ENCODE data around the gene PDZD7.
"Not testable (repeated sequence)": the region's sequence is repeated elsewhere in the genome, so short reads cannot be mapped to it uniquely, and the experiment has no call there.

PDZD7 gene

DNA sequence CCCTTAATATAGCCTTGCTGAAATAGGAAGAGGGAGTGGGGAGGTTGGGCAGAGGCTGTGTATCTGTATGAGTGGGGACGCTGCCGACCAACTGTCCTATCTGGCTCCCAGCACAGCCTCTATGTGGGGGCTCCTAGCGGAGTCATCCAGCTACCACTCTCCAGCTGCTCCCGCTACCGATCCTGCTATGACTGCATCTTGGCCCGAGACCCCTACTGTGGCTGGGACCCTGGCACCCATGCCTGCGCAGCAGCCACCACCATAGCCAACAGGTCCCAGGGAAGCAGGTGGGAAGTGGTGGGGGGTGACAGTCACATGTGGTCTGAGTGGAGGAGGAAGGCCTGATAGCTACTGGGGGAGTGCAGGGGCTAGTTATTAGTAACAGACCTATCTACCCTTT lies 50.2 kb downstream of the PDZD7 start:
- DNase-seq: no peak

DNA sequence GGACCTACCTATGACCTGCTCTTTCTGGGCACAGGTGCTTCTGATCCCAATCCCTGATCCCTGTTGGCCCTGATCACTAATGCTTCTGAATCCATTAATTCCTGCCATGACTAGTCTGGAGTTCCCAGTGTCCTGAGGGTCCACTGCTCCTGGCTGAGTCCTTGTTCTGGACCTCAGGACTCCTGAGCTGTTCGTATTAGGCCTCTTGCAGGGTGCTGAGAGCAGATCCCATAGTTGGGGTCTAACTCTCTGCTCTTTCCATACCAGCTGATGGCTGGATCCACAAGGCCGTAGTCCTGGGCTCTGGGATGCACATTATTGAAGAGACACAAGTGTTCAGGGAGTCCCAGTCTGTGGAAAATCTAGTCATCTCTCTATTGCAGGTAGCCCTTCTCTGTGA lies 50.6 kb downstream of the PDZD7 start:
- no peak for DNase-seq

DNA sequence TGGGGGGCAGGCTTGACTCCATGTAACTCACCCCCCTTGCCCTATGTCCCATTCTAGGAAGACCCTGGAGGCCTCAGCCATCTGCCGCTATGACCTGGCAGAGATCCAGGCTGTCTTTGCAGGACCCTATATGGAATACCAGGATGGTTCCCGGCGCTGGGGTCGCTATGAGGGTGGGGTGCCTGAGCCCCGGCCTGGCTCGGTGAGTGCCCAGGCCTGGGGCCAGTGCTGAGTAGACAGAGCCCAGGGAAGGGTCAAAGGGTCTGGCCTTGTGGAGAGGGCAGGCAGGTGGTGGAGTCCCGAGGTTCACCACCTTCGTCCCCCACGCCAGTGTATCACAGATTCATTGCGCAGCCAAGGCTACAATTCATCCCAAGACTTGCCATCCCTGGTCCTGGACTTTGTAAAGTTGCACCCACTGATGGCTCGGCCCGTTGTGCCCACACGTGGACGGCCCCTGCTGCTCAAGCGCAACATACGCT lies 51.1 kb downstream of the PDZD7 start:
- DNase-seq: no peak

DNA sequence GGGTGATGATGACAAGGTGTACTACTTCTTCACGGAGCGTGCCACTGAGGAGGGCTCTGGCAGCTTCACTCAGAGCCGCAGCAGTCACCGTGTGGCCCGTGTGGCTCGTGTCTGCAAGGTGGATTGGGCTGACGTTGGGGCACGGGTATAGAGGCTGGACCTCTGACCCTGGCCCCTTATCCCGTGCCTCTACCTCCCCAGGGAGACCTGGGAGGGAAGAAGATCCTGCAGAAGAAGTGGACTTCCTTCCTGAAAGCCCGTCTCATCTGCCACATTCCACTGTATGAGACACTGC lies 52.1 kb downstream of the PDZD7 start:
- no peak for DNase-seq

DNA sequence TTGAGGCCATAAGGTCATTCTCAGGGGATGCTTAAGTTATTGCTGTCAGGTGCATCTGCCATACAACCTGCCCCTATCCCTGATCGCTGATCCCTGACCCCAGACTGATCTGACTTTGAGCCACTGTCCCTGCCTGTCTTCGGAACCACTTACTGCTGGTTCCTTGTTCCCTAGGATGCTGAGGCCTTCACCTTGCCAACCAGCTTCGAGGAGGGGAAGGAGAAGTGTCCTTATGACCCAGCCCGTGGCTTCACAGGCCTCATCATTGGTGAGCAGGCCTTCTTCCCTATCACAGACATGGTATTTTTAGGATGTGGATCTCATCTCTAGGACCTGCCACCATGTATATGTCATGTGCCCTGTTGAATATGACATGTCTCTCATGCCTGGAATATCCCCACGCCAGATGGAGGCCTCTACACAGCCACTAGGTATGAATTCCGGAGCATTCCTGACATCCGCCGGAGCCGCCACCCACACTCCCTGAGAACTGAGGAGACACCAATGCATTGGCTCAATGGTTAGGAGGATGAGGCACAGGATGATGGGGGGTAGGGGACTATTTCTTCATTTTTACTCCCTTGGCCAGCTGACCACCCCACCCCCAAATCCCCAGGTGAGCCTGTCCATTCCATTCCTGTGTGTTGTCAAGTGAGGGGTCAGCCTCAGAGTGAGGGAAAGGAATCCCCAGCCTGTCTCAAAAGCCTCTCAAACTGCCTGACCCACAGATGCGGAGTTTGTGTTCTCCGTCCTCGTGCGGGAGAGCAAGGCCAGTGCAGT lies 52.6 kb downstream of the PDZD7 start:
- DNase-seq: no peak

DNA sequence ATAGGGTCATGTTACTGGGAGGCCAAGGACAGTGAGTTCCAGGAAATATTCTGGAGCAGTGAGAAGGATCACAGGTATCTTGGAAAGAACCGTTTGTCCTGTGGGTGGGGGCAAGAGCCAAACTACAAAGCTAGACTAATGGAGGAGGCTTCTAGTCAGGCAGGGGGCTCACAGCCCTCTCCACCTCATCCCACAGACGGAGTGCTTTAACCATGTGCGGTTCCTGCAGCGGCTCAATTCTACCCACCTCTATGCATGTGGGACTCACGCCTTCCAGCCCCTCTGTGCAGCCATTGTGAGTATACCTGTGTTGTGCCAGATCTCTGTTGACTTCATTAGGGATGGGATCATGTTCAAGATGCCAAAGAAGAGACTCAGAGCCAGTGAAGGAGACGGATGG lies 53.5 kb downstream of the PDZD7 start:
- DNase-seq: no peak

DNA sequence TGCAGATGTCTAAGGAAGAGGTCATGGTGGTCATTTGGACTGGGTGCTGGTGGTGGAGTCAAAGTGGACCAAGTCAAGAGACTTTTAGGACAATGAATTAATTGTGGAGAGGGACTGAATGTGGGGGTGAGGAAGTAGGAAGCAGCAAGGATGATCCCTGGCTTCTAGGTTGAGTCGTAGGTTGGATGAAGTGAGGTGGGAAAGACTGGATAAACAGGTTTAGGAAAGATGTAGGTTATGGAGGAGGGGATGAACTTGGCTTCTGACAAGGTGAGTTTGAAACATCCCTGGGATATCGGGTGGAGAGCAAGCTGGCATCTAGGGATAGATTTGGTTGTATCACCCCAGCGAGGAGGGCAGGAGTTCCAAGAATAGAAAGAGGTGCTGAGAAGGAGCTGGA lies 54.0 kb downstream of the PDZD7 start:
- no peak for DNase-seq

DNA sequence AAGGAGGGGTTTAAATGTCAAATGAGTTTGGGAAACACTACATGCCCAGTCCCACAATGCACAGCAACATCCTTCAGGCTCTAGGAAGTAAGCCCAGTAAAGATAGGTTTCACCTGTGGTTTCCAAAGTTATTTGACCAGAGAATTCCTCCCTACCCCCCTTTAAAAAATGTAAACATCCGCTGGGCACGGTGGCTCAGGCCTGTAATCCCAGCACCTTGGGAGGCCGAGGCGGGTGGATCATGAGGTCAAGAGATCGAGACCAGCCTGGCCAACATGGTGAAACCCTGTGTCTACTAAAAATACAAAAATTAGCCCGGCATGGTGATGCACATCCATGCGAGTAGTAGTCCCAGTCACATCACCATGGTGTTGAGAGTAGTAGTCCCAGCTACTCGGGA lies 55.5 kb downstream of the PDZD7 start:
- DNase-seq: not testable (repeated sequence)

DNA sequence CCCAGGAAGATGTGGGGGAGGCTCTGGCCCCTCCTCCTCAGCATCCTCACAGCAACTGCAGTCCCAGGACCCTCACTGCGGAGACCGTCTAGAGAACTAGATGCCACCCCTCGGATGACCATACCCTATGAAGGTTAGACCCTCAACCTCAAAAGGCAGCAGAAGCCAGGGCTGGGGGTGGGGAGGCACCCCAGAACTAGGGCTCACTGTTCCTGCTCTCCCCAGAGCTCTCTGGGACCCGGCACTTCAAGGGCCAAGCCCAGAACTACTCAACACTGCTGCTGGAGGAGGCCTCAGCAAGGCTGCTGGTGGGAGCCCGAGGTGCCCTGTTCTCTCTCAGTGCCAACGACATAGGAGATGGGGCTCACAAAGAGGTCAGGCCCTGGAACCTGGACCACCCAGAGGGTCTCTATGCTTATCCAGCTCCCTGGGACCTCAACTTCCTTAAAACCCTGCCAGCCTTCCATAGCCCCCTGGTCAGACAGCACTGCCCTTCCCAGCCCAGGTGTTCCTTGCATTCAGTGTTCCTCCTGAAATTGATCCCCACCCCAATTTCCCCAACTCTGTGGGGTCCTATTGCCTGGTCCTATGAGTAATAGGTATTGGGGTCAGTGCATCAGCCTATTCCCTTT lies 57.9 kb downstream of the PDZD7 start:
- no peak for DNase-seq

DNA sequence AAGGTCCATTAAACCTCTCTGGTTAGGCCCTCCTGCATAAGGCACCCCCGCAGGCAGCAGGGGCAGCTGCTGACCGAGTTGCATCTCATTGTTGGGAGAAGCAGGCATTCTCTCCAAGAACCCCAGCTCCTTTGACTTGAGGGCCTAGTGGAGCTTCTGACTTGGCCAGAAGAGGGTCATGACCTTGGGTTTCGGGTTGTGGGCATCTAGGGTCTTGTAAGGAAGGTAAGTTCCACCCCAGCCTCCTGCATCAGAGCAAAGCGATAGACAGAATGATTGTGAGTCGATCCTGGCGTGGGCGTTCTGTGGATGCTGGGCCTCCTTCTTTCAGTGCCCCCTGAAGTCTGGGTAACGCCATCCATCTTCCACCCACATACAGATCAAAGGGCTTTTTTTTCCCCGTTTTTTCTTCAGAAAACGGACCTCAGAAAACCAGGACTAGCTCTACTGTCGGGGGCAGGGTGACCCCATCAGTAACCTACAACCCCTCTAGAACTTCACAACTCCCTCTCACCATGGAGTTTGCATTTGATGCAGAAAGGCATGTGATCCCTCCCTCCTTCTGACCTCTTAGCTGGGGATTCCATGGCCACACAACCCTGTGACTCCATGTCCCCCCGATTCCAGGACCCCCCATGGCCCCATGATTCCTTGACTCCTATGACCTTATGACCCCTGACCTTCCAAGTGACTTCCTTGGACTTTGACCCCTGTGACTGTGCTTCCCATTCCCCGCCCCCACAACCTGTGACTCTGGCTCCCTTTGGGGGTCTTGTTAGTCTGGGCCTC lies 58.6 kb downstream of the PDZD7 start:
- no peak for DNase-seq

DNA sequence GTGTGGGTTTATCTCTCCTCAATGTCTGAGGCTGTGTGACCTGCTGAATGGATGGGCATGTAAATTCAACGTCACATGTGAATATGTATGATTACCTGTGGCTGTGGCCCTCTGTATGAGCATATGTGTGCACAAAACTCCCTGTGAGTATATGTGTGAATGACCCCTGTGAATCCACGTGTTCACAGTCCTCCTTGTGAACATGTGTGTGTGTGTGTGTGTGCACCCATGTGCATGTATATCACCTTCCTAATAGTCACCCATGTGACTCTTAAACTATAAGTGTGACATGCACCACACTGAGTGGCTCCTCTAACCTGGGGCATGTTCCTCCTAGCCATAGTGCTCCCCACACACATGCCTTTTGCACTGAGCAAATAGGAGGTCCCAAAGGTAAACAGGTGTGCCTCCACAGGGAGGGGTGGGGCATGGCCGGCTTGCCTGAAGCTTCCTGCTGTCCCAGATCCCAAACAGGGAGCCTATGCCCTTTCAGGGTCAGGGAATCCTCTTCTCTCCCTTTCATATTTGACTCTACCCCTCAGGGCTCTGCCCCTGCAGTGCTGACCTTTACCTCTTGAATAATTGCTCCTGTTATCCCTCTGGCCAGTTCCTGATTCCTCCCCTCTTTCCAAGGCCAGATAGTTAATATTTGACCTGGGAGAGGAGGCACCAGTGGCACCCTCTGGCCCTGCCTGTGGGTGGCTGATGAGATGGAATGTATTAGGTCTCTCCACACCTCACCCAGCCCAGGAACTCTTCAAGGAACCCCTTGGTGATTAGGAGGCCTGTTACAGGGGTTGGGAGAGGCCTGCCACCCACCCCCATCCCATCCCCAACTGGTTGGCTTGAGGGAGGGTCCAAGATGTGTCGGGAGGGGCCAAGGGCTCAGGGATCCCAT lies 59.8 kb downstream of the PDZD7 start:
- no peak for DNase-seq

DNA sequence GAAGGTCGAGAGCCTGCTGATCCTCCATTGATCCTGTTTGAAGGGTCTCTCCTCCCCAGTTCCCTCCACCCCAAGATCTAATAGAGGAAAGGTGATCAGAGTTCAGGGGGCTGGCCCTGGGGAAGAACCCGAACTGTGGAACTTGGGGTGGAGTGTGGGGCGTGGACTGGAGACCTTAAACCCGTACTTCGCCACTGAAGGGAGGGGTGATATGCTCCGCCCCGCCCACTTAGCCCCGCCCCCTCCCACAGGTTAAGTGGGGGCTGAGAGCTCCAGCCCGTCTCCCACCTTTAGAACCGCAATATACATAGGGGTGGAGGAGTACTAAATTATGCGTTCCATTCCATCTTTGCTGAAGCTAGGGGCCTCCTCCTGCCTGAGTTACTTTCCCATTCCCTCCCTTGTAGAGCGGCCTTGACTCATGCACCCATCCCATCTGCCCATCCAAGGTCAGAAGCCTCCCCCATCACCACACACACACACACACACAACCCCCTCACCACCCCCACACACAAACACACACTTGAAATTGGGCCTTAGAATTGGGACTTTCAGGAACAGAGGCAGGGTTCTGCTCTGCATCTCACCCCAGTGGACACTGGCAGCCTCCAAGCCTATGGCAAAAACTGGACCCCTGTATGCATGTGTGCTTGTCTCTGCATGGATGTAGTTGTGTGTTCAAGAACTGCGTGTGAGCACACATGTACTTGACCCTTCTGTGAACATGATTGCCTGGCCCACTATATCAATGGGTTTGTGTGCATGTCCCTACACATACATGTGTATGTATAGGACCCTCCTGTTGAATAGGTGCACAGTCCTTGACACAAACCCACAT lies 60.6 kb downstream of the PDZD7 start:
- no peak for DNase-seq

DNA sequence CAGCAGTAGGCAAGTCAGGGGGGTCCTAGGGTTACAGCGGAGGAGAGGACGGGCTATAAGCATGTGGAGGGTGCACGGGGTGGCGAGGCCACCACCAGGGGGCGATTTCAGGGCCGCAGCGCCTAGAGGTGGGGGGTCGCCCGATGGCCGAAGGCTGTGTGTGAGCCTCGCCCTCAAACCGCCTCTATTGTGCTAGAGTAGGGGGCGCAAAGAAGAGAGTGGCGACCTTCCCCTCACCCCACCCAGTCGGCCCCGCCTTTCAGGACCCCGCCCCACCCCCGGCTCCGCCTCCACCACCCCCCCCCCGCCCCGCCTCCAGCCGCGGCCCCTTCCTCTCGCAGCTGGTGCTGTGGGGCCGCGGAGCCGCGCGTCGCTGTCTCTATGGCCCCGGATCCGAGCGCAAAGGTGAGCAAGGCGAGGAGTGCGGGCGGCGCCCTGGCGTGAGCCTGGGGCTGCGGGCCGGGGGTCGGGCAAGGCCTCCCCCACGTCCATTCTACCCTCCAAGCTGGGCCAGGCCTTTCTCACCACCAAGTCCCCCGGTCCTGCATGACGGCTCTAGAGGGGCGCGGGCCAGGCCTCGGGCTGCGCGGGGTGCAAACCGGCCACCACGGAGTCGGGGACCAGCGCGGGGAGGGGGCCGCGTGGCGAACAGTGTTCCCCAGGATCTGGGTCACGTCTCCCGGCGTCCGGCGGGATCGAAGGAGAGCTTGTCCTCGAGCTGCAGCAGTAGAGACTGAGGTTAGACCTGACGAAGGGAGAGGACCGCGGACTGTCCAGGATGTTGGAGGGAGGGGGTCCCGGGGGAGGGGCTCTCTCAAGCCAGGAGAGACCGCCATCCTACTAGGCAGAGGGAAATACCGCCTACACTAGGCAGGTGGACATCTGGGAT lies 61.5 kb downstream of the PDZD7 start, which contains the start of gene SEMA4G:
TSS of gene SEMA4G (plus strand) at position 318 of the 889 bp plus-strand sequence. CDS start 3,409 bp downstream, outside the sequence.
- no peak for DNase-seq

DNA sequence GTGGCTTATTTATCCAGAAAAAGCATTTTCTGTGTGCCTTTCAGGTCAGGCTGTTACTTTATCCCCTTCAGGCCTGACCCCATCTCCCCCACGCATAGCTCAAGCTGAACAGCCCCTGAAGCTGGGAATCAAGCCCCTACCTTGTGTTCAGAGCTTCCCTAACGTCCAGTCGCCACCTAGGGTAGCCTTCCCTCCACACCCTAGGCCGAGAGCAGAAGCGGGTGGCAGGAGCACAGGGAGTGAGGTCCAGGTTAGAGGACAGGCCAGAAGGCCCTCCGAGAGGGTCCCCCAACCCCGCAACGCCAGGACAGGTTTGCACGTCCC lies 62.1 kb downstream of the PDZD7 start:
- DNase-seq: no peak

DNA sequence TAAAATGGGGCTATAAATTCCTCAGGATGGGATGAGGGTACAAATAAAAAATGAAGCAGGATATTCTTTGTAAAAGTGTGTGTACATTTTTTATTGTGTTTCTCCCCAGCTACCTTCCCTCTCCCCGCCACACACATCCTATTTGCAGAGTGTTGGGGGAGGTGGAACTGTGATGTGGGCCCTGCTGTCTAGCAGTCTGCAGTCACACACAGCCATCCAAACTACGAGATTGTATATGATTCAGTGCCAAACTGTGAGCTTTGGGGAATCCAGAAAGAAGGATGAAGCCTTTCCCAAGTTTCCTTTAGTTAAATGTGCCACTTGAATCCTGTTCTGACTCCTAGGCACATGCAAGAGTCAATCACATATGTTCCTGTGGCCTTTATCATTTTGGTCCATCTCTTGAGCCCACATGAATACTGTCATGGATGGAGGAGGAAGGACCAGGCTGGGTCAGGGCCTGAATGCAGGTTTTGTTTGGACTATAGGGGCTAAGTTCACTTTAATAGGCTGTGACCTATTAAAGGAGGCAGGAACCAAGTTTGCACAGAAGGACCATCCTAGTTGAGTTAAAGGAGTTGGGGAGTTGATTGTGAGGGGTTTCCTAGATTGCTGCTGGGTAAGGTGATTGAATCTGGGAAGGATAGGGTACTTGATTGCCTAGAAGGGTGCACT lies 62.7 kb downstream of the PDZD7 start:
- no peak for DNase-seq

DNA sequence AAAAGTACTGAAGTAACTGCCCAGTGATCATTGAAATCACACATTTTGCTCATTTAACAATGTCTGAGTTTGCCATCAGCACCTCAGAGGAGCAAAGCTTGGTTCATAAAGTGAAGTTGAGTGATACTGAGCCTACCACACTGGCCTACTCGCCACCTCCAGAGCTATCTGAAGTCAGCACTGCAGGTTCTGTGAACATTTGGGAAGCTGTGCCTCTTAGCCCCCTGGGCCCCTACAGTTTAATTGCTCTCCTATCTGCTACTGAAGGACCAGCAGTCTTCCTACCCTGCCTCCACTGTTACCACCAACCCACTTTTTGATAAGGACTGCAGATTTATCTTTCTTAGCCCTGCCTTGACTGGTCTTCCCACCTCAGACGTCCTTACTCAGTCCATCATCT lies 63.6 kb downstream of the PDZD7 start:
- no peak for DNase-seq

DNA sequence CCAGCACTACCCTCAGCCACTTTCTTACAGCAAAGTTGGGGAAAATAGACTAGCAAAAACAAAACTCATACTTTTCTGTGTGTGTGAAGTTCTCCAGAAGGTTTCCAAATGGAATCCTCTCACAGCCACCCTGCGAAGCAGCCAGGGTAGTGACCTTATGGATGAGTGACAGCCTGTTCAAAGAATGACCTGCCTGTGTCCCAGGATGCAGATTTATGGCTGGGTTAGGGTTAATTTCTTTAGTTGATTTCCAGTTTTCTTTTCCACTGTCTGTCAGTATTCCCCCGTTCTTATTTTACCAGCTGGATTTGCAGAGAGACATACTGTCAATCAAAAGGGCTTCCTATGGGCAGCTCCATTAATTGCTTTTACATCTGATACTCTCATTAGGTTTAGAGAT lies 64.0 kb downstream of the PDZD7 start:
- no peak for DNase-seq

DNA sequence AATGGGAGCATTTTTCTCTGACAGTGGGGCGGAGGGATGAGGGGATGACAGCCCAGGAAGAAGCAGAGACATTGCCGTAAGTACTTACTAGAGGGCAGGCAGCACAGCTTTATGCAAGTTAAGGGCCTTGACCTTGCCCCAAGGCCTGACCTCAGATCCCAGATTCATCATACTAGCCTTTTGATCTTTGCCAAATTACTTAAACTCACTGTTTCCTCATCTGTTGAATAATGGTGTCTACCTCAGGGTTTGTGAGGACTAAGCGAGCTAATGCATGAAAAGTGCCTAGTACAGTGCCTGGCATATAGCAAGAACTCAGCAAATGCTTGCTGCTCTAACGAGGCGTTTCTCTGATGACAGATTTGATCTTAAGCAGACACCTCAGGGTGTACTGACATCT lies 65.1 kb downstream of the PDZD7 start:
- no peak for DNase-seq

DNA sequence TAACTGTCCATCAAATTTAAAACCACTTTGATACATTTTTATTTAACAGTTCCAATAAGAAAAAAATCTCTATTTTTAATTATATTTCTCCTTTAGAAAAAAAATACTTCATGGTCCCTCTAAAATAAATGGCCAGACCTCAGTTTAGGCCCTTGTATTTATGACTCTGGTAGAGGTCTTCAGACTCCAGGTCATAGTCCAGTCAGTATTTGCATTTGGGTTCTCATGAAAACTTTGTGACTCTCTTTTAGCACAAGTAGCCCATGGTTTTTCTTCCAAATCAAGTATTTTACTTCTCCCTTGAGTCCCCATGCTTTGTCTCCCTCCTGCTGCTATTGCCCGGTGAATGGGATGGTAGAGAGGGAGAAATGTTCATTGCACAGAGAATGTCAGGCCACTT lies 67.1 kb downstream of the PDZD7 start:
- DNase-seq: no peak

DNA sequence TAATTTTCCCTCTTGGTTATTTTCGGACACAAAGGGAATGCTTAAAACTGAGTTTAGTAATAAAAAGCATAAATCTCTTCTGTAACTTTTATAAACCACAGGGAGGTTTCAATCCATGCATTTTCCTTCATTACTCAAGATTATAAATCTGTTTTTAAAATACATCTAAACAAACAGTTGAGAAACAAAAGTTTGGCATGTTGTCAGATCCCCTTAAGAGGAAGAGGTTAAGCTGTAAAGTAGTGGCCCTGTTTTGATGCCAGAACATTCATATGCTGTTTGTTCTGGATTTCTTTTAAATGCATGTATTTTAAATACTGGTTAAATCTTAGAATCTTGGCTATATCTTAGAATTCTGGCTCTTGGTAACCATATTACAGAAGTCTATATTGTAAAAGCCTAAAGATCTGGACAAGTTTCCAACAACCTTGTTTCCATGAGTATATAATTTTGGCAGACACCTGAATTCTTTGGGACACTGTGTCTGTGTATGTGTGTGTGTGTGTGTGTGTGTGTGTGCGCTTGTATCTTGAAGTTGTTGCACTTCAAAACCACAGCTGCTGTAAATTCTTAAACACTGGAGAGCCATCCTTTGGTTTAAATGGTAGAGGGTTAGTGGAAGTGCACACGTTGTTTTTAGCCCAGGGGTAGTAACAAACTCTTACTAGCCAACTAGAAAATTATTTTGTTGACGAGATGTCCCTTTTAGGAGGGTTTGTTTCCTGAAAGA lies 68.4 kb downstream of the PDZD7 start:
- no peak for DNase-seq
